ENCODE measurements around the gene APBB2.

DNA sequence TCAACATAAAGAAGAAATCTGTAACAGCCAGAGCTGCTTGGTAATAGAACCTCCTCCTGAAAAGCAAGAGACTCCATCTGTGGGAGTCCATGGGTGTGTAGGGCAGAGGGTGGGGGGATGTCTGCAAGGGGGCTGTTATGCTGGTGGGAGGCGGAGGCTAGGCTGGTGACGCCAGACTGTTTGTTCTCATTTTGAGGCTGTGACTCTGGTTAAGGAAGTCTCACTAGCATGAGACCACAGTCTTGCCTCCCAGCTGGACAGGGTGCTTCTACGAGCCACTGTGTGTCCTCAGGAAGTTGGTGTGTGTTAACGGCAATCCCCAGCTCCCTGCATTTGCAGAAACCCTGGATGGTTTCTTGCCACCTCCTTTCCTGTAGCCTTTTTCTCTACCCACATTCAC is 384.8 kb downstream of the APBB2 start:
- TF ChIP-seq, protein P1, sequence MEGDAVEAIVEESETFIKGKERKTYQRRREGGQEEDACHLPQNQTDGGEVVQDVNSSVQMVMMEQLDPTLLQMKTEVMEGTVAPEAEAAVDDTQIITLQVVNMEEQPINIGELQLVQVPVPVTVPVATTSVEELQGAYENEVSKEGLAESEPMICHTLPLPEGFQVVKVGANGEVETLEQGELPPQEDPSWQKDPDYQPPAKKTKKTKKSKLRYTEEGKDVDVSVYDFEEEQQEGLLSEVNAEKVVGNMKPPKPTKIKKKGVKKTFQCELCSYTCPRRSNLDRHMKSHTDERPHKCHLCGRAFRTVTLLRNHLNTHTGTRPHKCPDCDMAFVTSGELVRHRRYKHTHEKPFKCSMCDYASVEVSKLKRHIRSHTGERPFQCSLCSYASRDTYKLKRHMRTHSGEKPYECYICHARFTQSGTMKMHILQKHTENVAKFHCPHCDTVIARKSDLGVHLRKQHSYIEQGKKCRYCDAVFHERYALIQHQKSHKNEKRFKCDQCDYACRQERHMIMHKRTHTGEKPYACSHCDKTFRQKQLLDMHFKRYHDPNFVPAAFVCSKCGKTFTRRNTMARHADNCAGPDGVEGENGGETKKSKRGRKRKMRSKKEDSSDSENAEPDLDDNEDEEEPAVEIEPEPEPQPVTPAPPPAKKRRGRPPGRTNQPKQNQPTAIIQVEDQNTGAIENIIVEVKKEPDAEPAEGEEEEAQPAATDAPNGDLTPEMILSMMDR (IDR thresholded peaks at IDR 0.05): no peak
- no peak for TF ChIP-seq EZH2 (IDR thresholded peaks at IDR 0.05; ENCODE audit: borderline replicate concordance, insufficient read depth, low read depth, low read length, poor library complexity, severe bottlenecking)
